B cell (primary cell): ENCODE measurements around the gene HAX1. TPM values are rescaled to one million over a fixed set of nuclear protein-coding genes. Genes with fewer than 3 reads are reported as not detected.

Experiments
- ATAC-seq: fragments of 200-7000 bp; cut with Tn5 transposase; one replicate; pipeline ENCODE4 v1.10.0; 2021; ENCODE audit warnings: low read depth, mild to moderate bottlenecking, moderate number of reproducible peaks, moderate library complexity
- CTCF ChIA-PET: fragments of 350-600 bp; sonication (Branson Sonifier 250); formaldehyde crosslinking; loops from one replicate; lab custom pipeline; 2021; ENCODE audit warnings: antibody characterized with exemption, inconsistent platforms; lab: Charles Lee
- POLR2A ChIA-PET: fragments of 350-600 bp; sonication (Branson Sonifier 250); formaldehyde crosslinking; loops from one replicate; lab custom pipeline; 2021; ENCODE audit warnings: antibody characterized with exemption; lab: Charles Lee
- DNase-seq: peaks from one replicate; pipeline ENCODE4 v3.0.0; 2013
- H2AFZ ChIP-seq: 2 replicates; pipeline ENCODE4 v1.6.1; 2012; ENCODE audit warnings: mild to moderate bottlenecking, low read depth, low read length; ENCODE audit not compliant: insufficient read depth, poor library complexity, severe bottlenecking
- H3K27ac ChIP-seq, 2 donors: 1 replicate in 1 of 2; 2 replicates in 1 of 2; pipeline ENCODE4 v1.5.1; 2012 to 2013; ENCODE audit warnings: low read length in 2 of 2, mild to moderate bottlenecking in 2 of 2, moderate library complexity in 1 of 2
- H3K27me3 ChIP-seq, 4 experiments: fragments of 200-600 bp in 1 of 4; sonication (generic) in 1 of 4; replicated peaks in 1 of 4; 1 replicate in 2 of 4; 2 replicates in 2 of 4; pipeline versions ENCODE4 v1.6.1 to v1.7.0; 2013 to 2016; ENCODE audit warnings: low read length in 3 of 4, mild to moderate bottlenecking in 2 of 4, mixed read lengths in 1 of 4, moderate library complexity in 1 of 4; ENCODE audit not compliant: insufficient read depth in 4 of 4, control insufficient read depth in 3 of 4; ENCODE audit errors: control extremely low read depth in 1 of 4
- H3K36me3 ChIP-seq, 2 experiments: replicated peaks in 1 of 2; 1 replicate in 1 of 2; 2 replicates in 1 of 2; pipeline versions ENCODE4 v1.6.1 to v1.7.1; 2013; ENCODE audit warnings: low read length in 1 of 2; ENCODE audit not compliant: insufficient read depth in 2 of 2, control insufficient read depth in 1 of 2; ENCODE audit errors: control extremely low read depth in 1 of 2, extremely low read depth in 1 of 2
- H3K4me1 ChIP-seq, 2 donors: fragments of 200-600 bp in 1 of 2; sonication (generic) in 1 of 2; 1 replicate in 1 of 2; 2 replicates in 1 of 2; pipeline versions ENCODE4 v1.5.1 to v1.6.1; 2013 to 2017; ENCODE audit warnings: low read length in 2 of 2; ENCODE audit not compliant: control insufficient read depth in 2 of 2, insufficient read depth in 2 of 2
- H3K4me2 ChIP-seq: replicated peaks from 2 replicates; pipeline ENCODE3; 2012; ENCODE audit warnings: mild to moderate bottlenecking, low read depth, low read length; ENCODE audit not compliant: poor library complexity, severe bottlenecking
- H3K4me3 ChIP-seq, 5 experiments: fragments of 200-600 bp in 1 of 5; sonication (generic) in 1 of 5; 1 replicate in 3 of 5; 2 replicates in 2 of 5; pipeline versions ENCODE4 v1.5.1 to v1.7.0; 2011 to 2016; ENCODE audit warnings: low read length in 4 of 5, mild to moderate bottlenecking in 4 of 5, low read depth in 2 of 5, control low read depth in 1 of 5, moderate library complexity in 1 of 5; ENCODE audit not compliant: insufficient read depth in 1 of 5; ENCODE audit errors: control extremely low read depth in 1 of 5, extremely low read depth in 1 of 5
- H3K79me2 ChIP-seq: fragments of 200-600 bp; sonication (generic); one replicate; pipeline ENCODE4 v1.6.0; 2016; ENCODE audit warnings: low read length; ENCODE audit not compliant: control insufficient read depth, insufficient read depth
- H3K9ac ChIP-seq: fragments of 200-600 bp; sonication (generic); 2 replicates; pipeline ENCODE4 v1.6.1; 2017; ENCODE audit warnings: mild to moderate bottlenecking, low read length, moderate library complexity
- H3K9me3 ChIP-seq, 3 donors: one replicate each; pipeline versions ENCODE4 v1.6.1 to v1.7.1; 2013; ENCODE audit warnings: low read length in 2 of 3; ENCODE audit not compliant: control insufficient read depth in 2 of 3, insufficient read depth in 1 of 3; ENCODE audit errors: control extremely low read depth in 1 of 3
- H4K20me1 ChIP-seq: 2 replicates; pipeline ENCODE4 v1.6.0; 2012; ENCODE audit warnings: mild to moderate bottlenecking, low read length; ENCODE audit not compliant: insufficient read depth, control insufficient read depth, poor library complexity, severe bottlenecking
- H3K27ac Mint-ChIP-seq: one replicate; pipeline ENCODE4 v1.8.0; 2021; ENCODE audit warnings: mixed read lengths
- H3K27me3 Mint-ChIP-seq: one replicate; pipeline ENCODE4 v1.8.0; 2021; ENCODE audit warnings: mixed read lengths
- H3K4me1 Mint-ChIP-seq: one replicate; pipeline ENCODE4 v1.8.0; 2021; ENCODE audit warnings: mixed read lengths
- H3K4me3 Mint-ChIP-seq: one replicate; pipeline ENCODE4 v1.8.0; 2021; ENCODE audit warnings: mixed read lengths
- H3K9me3 Mint-ChIP-seq: one replicate; pipeline ENCODE4 v1.8.0; 2022; ENCODE audit warnings: mixed read lengths; ENCODE audit not compliant: insufficient read depth
- EZH2 ChIP-seq: IDR thresholded peaks from 2 replicates; pipeline ENCODE4 v1.6.1; 2012; ENCODE audit warnings: borderline replicate concordance, low read depth, mild to moderate bottlenecking, moderate library complexity, low read length; ENCODE audit not compliant: insufficient read depth, poor library complexity, severe bottlenecking
- WGBS: methylation state at CpG from one replicate; pipeline ENCODE4 v1.1.5; 2013; ENCODE audit warnings: missing lambda C conversion rate; ENCODE audit not compliant: insufficient coverage; 5-methylcytosine and 5-hydroxymethylcytosine counted together
- intact Hi-C: fragments of 100-400 bp; cut with micrococcal nuclease; formaldehyde crosslinking; loops from one replicate; pipeline ENCODE4 v1.10.0; 2022
- polyA plus RNA-seq: library from polyadenylated mRNA; depleted of rRNA; stranded (reverse); fragments of >200 nt; gene quantifications from 2 replicates; pipeline ENCODE4 v1.2.3, GENCODE V29; 2012
- total RNA-seq, 2 donors: library from RNA; stranded (reverse); fragments of 120-200 nt in 1 of 2; gene quantifications; 1 replicate in 1 of 2; 2 replicates in 1 of 2; pipeline versions ENCODE4 v1.2.3 to v1.2.4, GENCODE V29; 2013 to 2022
- TF ChIP-seq, protein P1 (sequence below): fragments of 200-600 bp; IDR thresholded peaks from one replicate; pipeline ENCODE4 v1.8.0; 2022; ENCODE audit warnings: antibody characterized with exemption, mild to moderate bottlenecking

HAX1 gene
- total and polyA plus RNA-seq, 2 donors (not counting 1 experiment from before 2014, with no cell fraction given) = 85.7 to 88.8 TPM

- POLR2A ChIA-PET = no interaction called here
- no peak for ATAC-seq
These were observed 34.4 kb upstream of the HAX1 start for GRCh38 chr1:154237880-154238506.

GRCh38 chr1:154239491-154239890 lies 32.9 kb upstream of the HAX1 start:
- Mint-ChIP-seq H3K4me1 (peaks cover 7% of the 10 kb centered on the region), H3K27me3 (no peaks in the 10 kb centered on the region), H3K27ac (no peak overlapping the region), H3K4me3 (no peak overlapping the region), H3K9me3 (no peaks in the 10 kb centered on the region)
- no peak overlapping the region for H3K4me3 ChIP-seq
- intact Hi-C loops = no loop called here
- H3K27ac ChIP-seq = no peak overlapping the region
- CTCF ChIA-PET = no interaction called here
- H3K79me2 ChIP-seq = peaks cover 44% of the 10 kb centered on the region
- no peak overlapping the region for H2AFZ ChIP-seq
- TF ChIP-seq, protein P1, sequence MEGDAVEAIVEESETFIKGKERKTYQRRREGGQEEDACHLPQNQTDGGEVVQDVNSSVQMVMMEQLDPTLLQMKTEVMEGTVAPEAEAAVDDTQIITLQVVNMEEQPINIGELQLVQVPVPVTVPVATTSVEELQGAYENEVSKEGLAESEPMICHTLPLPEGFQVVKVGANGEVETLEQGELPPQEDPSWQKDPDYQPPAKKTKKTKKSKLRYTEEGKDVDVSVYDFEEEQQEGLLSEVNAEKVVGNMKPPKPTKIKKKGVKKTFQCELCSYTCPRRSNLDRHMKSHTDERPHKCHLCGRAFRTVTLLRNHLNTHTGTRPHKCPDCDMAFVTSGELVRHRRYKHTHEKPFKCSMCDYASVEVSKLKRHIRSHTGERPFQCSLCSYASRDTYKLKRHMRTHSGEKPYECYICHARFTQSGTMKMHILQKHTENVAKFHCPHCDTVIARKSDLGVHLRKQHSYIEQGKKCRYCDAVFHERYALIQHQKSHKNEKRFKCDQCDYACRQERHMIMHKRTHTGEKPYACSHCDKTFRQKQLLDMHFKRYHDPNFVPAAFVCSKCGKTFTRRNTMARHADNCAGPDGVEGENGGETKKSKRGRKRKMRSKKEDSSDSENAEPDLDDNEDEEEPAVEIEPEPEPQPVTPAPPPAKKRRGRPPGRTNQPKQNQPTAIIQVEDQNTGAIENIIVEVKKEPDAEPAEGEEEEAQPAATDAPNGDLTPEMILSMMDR = no peak
- TF ChIP-seq EZH2 = no peak
- 96% methylated on average over 3 of the region's 3 CpGs for WGBS
- H3K9me3 ChIP-seq = no peaks in the 10 kb centered on the region
- POLR2A ChIA-PET = no interaction called here
- H3K9ac ChIP-seq = no peak overlapping the region
- ATAC-seq (no peak), DNase-seq (no peak)
- no peaks in the 10 kb centered on the region for H3K4me1 ChIP-seq
- H3K27me3 ChIP-seq = no peaks in the 10 kb centered on the region
- H3K36me3 ChIP-seq = peaks cover 26 to 85% of the 10 kb centered on the region in 2 experiments
- no peak overlapping the region for H3K4me2 ChIP-seq
- peaks cover 34% of the 10 kb centered on the region for H4K20me1 ChIP-seq

More at GRCh38 chr1:154237880-154238506, 34.4 kb upstream of the HAX1 start:
- no peak for TF ChIP-seq EZH2
- TF ChIP-seq, protein P1 = no peak
- Histone ChIP-seq H3K4me1 (no peaks in the 10 kb centered on the region), H3K79me2 (peaks cover 51% of the 10 kb centered on the region), H2AFZ (no peak overlapping the region), H3K9ac (no peak overlapping the region), H3K4me3 (no peak overlapping the region), H4K20me1 (peaks cover 37% of the 10 kb centered on the region), H3K9me3 (no peaks in the 10 kb centered on the region), H3K4me2 (no peak overlapping the region), H3K27me3 (no peaks in the 10 kb centered on the region), H3K36me3 (peaks cover 18 to 81% of the 10 kb centered on the region in 2 experiments), H3K27ac (no peak overlapping the region)
- DNase-seq = no peak
- intact Hi-C loops = no loop called here
- CTCF ChIA-PET = interaction anchor here (0.9 kb wide), 1 partner anchor 472 kb away, joined by 3 read pairs; no protein-coding TSS in a partner anchor
- H3K27me3 Mint-ChIP-seq = no peaks in the 10 kb centered on the region
- H3K9me3 Mint-ChIP-seq = no peaks in the 10 kb centered on the region
- WGBS = 100% methylated on average over 1 of the region's 6 CpGs
- no peak overlapping the region for H3K4me3 Mint-ChIP-seq
- peaks cover 7% of the 10 kb centered on the region for H3K4me1 Mint-ChIP-seq
- H3K27ac Mint-ChIP-seq = no peak overlapping the region
